ENCODE measurements around the gene RPL13.
"Not testable (repeated sequence)": the region's sequence is repeated elsewhere in the genome, so short reads cannot be mapped to it uniquely, and the experiment has no call there.

Gene RPL13

GRCh38 chr16:89570342-89570923, 10.0 kb downstream of the RPL13 start:
- no peak overlapping the region for H3K4me3 ChIP-seq (ENCODE audit: control insufficient read depth, low read depth, low read length)
- DNase-seq (ENCODE audit: low read depth) = no peak
- no peak for TF ChIP-seq CTCF (IDR thresholded peaks at IDR 0.05; ENCODE audit: control insufficient read depth, insufficient read depth, low read depth, low read length, missing control alignments)

DNA sequence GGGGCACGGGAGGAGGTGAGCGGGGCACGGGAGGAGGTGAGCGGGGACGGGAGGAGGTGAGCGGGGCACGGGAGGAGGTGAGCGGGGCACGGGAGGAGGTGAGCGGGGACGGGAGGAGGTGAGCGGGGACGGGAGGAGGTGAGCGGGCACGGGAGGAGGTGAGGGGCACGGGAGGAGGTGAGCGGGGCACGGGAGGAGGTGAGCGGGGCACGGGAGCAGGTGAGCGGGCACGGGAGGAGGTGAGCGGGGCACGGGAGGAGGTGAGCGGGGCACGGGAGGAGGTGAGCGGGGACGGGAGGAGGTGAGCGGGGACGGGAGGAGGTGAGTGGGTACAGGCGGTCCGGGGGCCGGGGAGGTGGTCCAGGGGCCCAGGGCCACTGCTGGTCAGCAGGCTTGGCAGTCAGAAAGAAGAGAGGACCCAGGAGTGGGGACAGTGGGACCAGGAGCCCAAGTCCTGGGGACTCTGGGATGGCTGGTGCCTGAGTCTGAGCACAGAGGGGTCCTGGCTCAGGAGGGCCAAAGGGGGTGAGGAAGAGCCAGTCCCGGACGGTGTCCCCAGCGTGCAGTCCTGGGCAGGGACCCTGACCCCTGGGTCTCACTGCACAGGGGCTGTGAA, 10.6 kb downstream of the RPL13 start:
- not testable (repeated sequence) for DNase-seq (ENCODE audit: low read depth); H3K4me3 ChIP-seq (ENCODE audit: control insufficient read depth, low read depth, low read length)

- no peak for DNase-seq (ENCODE audit: low read depth)
- no peak for TF ChIP-seq CTCF (IDR thresholded peaks at IDR 0.05; ENCODE audit: control insufficient read depth, insufficient read depth, low read depth, low read length, missing control alignments)
- H3K4me3 ChIP-seq (ENCODE audit: control insufficient read depth, low read depth, low read length) = no peak overlapping the region
These were observed 11.2 kb downstream of the RPL13 start for GRCh38 chr16:89571636-89572035.

DNA sequence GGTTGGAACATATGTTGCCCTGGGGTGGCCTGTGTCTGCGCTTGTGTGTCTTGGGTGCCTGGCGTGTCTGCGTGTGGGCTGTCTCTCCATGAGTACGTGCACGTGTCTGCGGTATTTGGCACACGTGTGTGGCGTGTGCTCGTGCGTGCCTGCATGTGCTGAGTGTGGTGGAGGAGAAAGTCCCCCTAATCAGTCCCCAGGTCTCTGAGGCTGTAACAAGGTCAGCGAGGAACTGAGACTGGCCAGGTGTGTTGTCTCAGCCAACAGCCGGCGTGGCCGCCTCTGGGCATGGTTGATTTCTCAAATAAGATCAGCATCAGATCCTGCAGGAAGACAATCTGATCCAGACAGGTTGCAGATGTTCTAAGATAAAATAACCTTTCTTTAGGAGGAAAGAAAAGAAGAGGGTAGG, 11.6 kb downstream of the RPL13 start:
- DNase-seq (ENCODE audit: low read depth) = no peak
- no peak overlapping the region for H3K4me3 ChIP-seq (ENCODE audit: control insufficient read depth, low read depth, low read length)
- TF ChIP-seq CTCF (IDR thresholded peaks at IDR 0.05; ENCODE audit: control insufficient read depth, insufficient read depth, low read depth, low read length, missing control alignments) = no peak

- DNase-seq (ENCODE audit: low read depth) = no peak
- no peak overlapping the region for H3K4me3 ChIP-seq (ENCODE audit: control insufficient read depth, low read depth, low read length)
- TF ChIP-seq CTCF (IDR thresholded peaks at IDR 0.05; ENCODE audit: control insufficient read depth, insufficient read depth, low read depth, low read length, missing control alignments) = no peak
These were observed 12.2 kb downstream of the RPL13 start for GRCh38 chr16:89572485-89573205.

DNA sequence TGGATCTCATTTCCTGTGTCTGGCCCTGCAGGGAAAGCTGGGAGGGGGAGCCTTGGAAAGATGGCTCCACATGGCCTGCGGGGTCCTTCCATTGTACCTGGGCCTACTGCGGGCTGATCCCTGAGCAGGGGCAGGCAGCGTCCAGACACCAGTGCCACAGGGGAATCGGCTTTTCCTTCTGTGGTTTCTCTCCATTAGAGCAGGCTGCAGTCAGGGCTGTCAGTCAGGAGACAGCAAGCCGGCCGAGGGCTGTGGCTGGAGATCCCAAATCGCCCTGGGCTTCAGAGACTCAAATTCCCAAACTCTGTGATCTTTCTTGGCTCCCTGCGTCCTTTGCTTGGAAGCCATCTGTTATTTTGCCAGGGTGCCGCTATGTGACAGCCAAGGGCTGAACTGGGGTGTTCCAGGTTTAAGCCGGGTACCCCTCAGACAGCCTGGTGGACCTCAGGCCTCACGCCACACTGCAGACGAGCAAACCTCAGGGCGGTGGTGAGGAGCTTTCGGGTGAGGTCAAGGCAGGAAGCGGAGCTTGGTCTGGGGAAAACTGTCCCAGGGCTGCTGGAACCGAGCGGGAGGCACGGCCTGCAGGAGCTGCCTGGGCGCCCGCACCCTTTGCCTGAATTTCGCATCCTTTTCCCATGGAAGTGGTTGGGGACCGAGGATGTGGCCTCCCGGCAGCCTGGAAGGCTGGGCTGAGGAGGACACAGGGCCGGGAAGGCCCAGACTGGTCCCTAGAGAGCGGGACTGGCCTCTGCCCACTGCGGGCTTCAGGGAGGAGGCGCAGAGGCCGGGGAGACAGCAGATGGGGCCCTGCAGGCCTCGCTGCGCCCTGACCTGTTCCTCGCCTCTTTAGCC, 13.6 kb downstream of the RPL13 start:
- no peak for DNase-seq (ENCODE audit: low read depth)
- TF ChIP-seq CTCF (IDR thresholded peaks at IDR 0.05; ENCODE audit: control insufficient read depth, insufficient read depth, low read depth, low read length, missing control alignments) = no peak
- no peak overlapping the region for H3K4me3 ChIP-seq (ENCODE audit: control insufficient read depth, low read depth, low read length)
